Measurements from ENCODE around the gene MED16.
"Not testable (repeated sequence)": the region's sequence is repeated elsewhere in the genome, so short reads cannot be mapped to it uniquely, and the experiment has no call there.

Gene MED16

GRCh38 chr19:827314-827709 lies 65.7 kb downstream of the MED16 start:
- DNase-seq (ENCODE audit: insufficient read length, low spot score) (no peak), FAIRE-seq (no peak)
- no peak for TF ChIP-seq POLR2AphosphoS5 (IDR thresholded peaks at IDR 0.05; ENCODE audit: low read depth, low read length)
- no peak for TF ChIP-seq POU2F2 (IDR thresholded peaks at IDR 0.05; ENCODE audit: low read depth, low read length)
- TF ChIP-seq PAX5 (IDR thresholded peaks at IDR 0.05; ENCODE audit: insufficient read depth, low read length, severe bottlenecking): no peak
- no peak for TF ChIP-seq TAF1 (IDR thresholded peaks at IDR 0.05; ENCODE audit: low read depth, low read length)
- no peak for TF ChIP-seq SPI1 (IDR thresholded peaks at IDR 0.05; ENCODE audit: low read depth, low read length)
- TF ChIP-seq POLR2A (IDR thresholded peaks at IDR 0.05; ENCODE audit: low read depth, low read length): no peak

GRCh38 chr19:825897-826644 lies 66.9 kb downstream of the MED16 start:
- DNase-seq (ENCODE audit: insufficient read length, low spot score) (no peak), FAIRE-seq (no peak)
- TF ChIP-seq POLR2AphosphoS5 (IDR thresholded peaks at IDR 0.05; ENCODE audit: low read depth, low read length): no peak
- no peak for TF ChIP-seq TAF1 (IDR thresholded peaks at IDR 0.05; ENCODE audit: low read depth, low read length)
- TF ChIP-seq SPI1 (IDR thresholded peaks at IDR 0.05; ENCODE audit: low read depth, low read length): no peak
- no peak for TF ChIP-seq PAX5 (IDR thresholded peaks at IDR 0.05; ENCODE audit: insufficient read depth, low read length, severe bottlenecking)
- TF ChIP-seq POU2F2 (IDR thresholded peaks at IDR 0.05; ENCODE audit: low read depth, low read length): no peak
- TF ChIP-seq POLR2A (IDR thresholded peaks at IDR 0.05; ENCODE audit: low read depth, low read length): no peak

- TF ChIP-seq POU2F2 (IDR thresholded peaks at IDR 0.05; ENCODE audit: low read depth, low read length) (no peak), TAF1 (IDR thresholded peaks at IDR 0.05; ENCODE audit: low read depth, low read length) (no peak), POLR2A (IDR thresholded peaks at IDR 0.05; ENCODE audit: low read depth, low read length) (no peak), POLR2AphosphoS5 (IDR thresholded peaks at IDR 0.05; ENCODE audit: low read depth, low read length) (no peak), SPI1 (IDR thresholded peaks at IDR 0.05; ENCODE audit: low read depth, low read length) (no peak), PAX5 (IDR thresholded peaks at IDR 0.05; ENCODE audit: insufficient read depth, low read length, severe bottlenecking) (no peak)
- no peak for FAIRE-seq
- no peak for DNase-seq (ENCODE audit: insufficient read length, low spot score)
These were observed 68.1 kb downstream of the MED16 start for GRCh38 chr19:824885-825284.

GRCh38 chr19:823565-824121 lies 69.3 kb downstream of the MED16 start:
- DNase-seq (ENCODE audit: insufficient read length, low spot score) (no peak), FAIRE-seq (no peak)
- TF ChIP-seq POU2F2 (IDR thresholded peaks at IDR 0.05; ENCODE audit: low read depth, low read length) (no peak), POLR2A (IDR thresholded peaks at IDR 0.05; ENCODE audit: low read depth, low read length) (no peak), POLR2AphosphoS5 (IDR thresholded peaks at IDR 0.05; ENCODE audit: low read depth, low read length) (no peak), TAF1 (IDR thresholded peaks at IDR 0.05; ENCODE audit: low read depth, low read length) (no peak), PAX5 (IDR thresholded peaks at IDR 0.05; ENCODE audit: insufficient read depth, low read length, severe bottlenecking) (no peak), SPI1 (IDR thresholded peaks at IDR 0.05; ENCODE audit: low read depth, low read length) (no peak)

- no peak for DNase-seq (ENCODE audit: insufficient read length, low spot score)
- no peak for FAIRE-seq
- TF ChIP-seq TAF1 (IDR thresholded peaks at IDR 0.05; ENCODE audit: low read depth, low read length) (no peak), POLR2A (IDR thresholded peaks at IDR 0.05; ENCODE audit: low read depth, low read length) (no peak), POLR2AphosphoS5 (IDR thresholded peaks at IDR 0.05; ENCODE audit: low read depth, low read length) (no peak), PAX5 (IDR thresholded peaks at IDR 0.05; ENCODE audit: insufficient read depth, low read length, severe bottlenecking) (no peak), SPI1 (IDR thresholded peaks at IDR 0.05; ENCODE audit: low read depth, low read length) (no peak)
These were observed 71.0 kb downstream of the MED16 start, which contains the start of gene PLPPR3 for GRCh38 chr19:821825-822503. TSS of gene PLPPR3 (minus strand) at chr19:821955. CDS start at chr19:821559, 396 bp downstream.

GRCh38 chr19:821231-821824 lies 71.7 kb downstream of the MED16 start:
- no peak for TF ChIP-seq POU2F2 (IDR thresholded peaks at IDR 0.05; ENCODE audit: low read depth, low read length)
- no peak for TF ChIP-seq POLR2AphosphoS5 (IDR thresholded peaks at IDR 0.05; ENCODE audit: low read depth, low read length)
- TF ChIP-seq PAX5 (IDR thresholded peaks at IDR 0.05; ENCODE audit: insufficient read depth, low read length, severe bottlenecking): no peak
- TF ChIP-seq POLR2A (IDR thresholded peaks at IDR 0.05; ENCODE audit: low read depth, low read length): no peak
- TF ChIP-seq TAF1 (IDR thresholded peaks at IDR 0.05; ENCODE audit: low read depth, low read length): no peak
- TF ChIP-seq SPI1 (IDR thresholded peaks at IDR 0.05; ENCODE audit: low read depth, low read length): no peak
- DNase-seq (ENCODE audit: insufficient read length, low spot score): no peak
- FAIRE-seq: no peak

GRCh38 chr19:820212-820611 lies 72.8 kb downstream of the MED16 start:
- not testable (repeated sequence) for DNase-seq (ENCODE audit: insufficient read length, low spot score); FAIRE-seq

Data from GM12891 (cell line).